Activated B cell treated with CpG ODN at 0.5 μM for 24 hours (primary cell): ENCODE measurements around the gene CAMTA1. TPM values are rescaled to one million over a fixed set of nuclear protein-coding genes. Genes with fewer than 3 reads are reported as not detected.

Source experiments
- ATAC-seq: fragments of 200-7000 bp; cut with Tn5 transposase; one replicate; pipeline ENCODE4 v1.10.0; 2021; ENCODE audit warnings: low read depth, mild to moderate bottlenecking, moderate library complexity
- CTCF ChIA-PET: fragments of 350-600 bp; sonication (Branson Sonifier 250); formaldehyde crosslinking; loops from one replicate; lab custom pipeline; 2021; ENCODE audit warnings: antibody characterized with exemption; lab: Charles Lee
- POLR2A ChIA-PET: fragments of 350-600 bp; sonication (Branson Sonifier 250); formaldehyde crosslinking; loops from one replicate; lab custom pipeline; 2021; ENCODE audit warnings: antibody characterized with exemption; lab: Charles Lee
- DNase-seq: peaks from one replicate; pipeline ENCODE4 v3.0.0; 2022
- H3K27ac Mint-ChIP-seq: one replicate; pipeline ENCODE4 v1.8.0; 2020; ENCODE audit warnings: mixed read lengths
- H3K27me3 Mint-ChIP-seq: one replicate; pipeline ENCODE4 v1.8.0; 2021; ENCODE audit warnings: mixed read lengths
- H3K36me3 Mint-ChIP-seq: one replicate; pipeline ENCODE4 v1.8.0; 2021; ENCODE audit warnings: low read depth, mixed read lengths
- H3K4me1 Mint-ChIP-seq: one replicate; pipeline ENCODE4 v1.8.0; 2021; ENCODE audit warnings: mixed read lengths
- H3K4me3 Mint-ChIP-seq: one replicate; pipeline ENCODE4 v1.8.0; 2020; ENCODE audit warnings: mild to moderate bottlenecking, mixed read lengths
- H3K9me3 Mint-ChIP-seq: one replicate; pipeline ENCODE4 v1.8.0; 2020; ENCODE audit warnings: mixed read lengths
- CTCF ChIP-seq: fragments of 200-600 bp; IDR thresholded peaks from one replicate; pipeline ENCODE4 v1.8.0; 2022; ENCODE audit warnings: antibody characterized with exemption, mild to moderate bottlenecking
- intact Hi-C: fragments of 100-400 bp; cut with micrococcal nuclease; formaldehyde crosslinking; loops from one replicate; pipeline ENCODE4 v1.15.1; 2024
- total RNA-seq: library from RNA; stranded (reverse); gene quantifications from 2 replicates; pipeline ENCODE4 v1.2.3, GENCODE V29; 2022

The CAMTA1 gene
- total RNA-seq, 1 donor from 2014 or later = 49.8 TPM

- Mint-ChIP-seq H3K27ac (no peak overlapping the region), H3K36me3 (no peaks in the 10 kb centered on the region), H3K4me1 (peaks cover 7% of the 10 kb centered on the region), H3K27me3 (no peaks in the 10 kb centered on the region), H3K9me3 (no peaks in the 10 kb centered on the region), H3K4me3 (no peak overlapping the region)
- TF ChIP-seq CTCF = no peak
- intact Hi-C loops = no loop called here
- ATAC-seq = no peak
- ChIA-PET POLR2A (no interaction called here), CTCF (interaction anchor here (1.2 kb wide), 1 partner anchor 24 kb away, joined by 3 read pairs; no protein-coding TSS in a partner anchor)
- DNase-seq = no peak
Observed at GRCh38 chr1:7727809-7728471, 942.7 kb downstream of the CAMTA1 start.

- H3K36me3 Mint-ChIP-seq = peaks cover 7% of the 10 kb centered on the region
- H3K27ac Mint-ChIP-seq = no peak overlapping the region
- intact Hi-C loops = no loop called here
- H3K4me1 Mint-ChIP-seq = peaks cover 7% of the 10 kb centered on the region
- no peak for TF ChIP-seq CTCF
- POLR2A ChIA-PET = no interaction called here
- ATAC-seq = no peak
- no peak overlapping the region for H3K4me3 Mint-ChIP-seq
- no peak for DNase-seq
- H3K9me3 Mint-ChIP-seq = no peaks in the 10 kb centered on the region
- CTCF ChIA-PET = no interaction called here
- H3K27me3 Mint-ChIP-seq = no peaks in the 10 kb centered on the region
Observed at GRCh38 chr1:7729761-7730160, 944.5 kb downstream of the CAMTA1 start.

GRCh38 chr1:7732331-7732730, 947.1 kb downstream of the CAMTA1 start:
- H3K9me3 Mint-ChIP-seq = no peaks in the 10 kb centered on the region
- DNase-seq (no peak), ATAC-seq (no peak)
- peaks cover 20% of the 10 kb centered on the region for H3K36me3 Mint-ChIP-seq
- intact Hi-C loops = no loop called here
- no peak overlapping the region for H3K27ac Mint-ChIP-seq
- no peak overlapping the region for H3K4me3 Mint-ChIP-seq
- no peak for TF ChIP-seq CTCF
- H3K27me3 Mint-ChIP-seq = no peaks in the 10 kb centered on the region
- ChIA-PET CTCF (no interaction called here), POLR2A (no interaction called here)
- H3K4me1 Mint-ChIP-seq = no peaks in the 10 kb centered on the region

- H3K27ac Mint-ChIP-seq = no peak overlapping the region
- ChIA-PET POLR2A (no interaction called here), CTCF (no interaction called here)
- H3K36me3 Mint-ChIP-seq = peaks cover 29% of the 10 kb centered on the region
- intact Hi-C loops = no loop called here
- H3K4me1 Mint-ChIP-seq = no peaks in the 10 kb centered on the region
- DNase-seq (no peak), ATAC-seq (no peak)
- no peaks in the 10 kb centered on the region for H3K9me3 Mint-ChIP-seq
- no peaks in the 10 kb centered on the region for H3K27me3 Mint-ChIP-seq
- no peak for TF ChIP-seq CTCF
- H3K4me3 Mint-ChIP-seq = no peak overlapping the region
Observed at GRCh38 chr1:7733276-7733675, 948.0 kb downstream of the CAMTA1 start.

GRCh38 chr1:7738044-7738443, 952.8 kb downstream of the CAMTA1 start:
- no peak overlapping the region for H3K4me3 Mint-ChIP-seq
- CTCF ChIA-PET = no interaction called here
- H3K4me1 Mint-ChIP-seq = peaks cover 4% of the 10 kb centered on the region
- POLR2A ChIA-PET = no interaction called here
- no peak overlapping the region for H3K27ac Mint-ChIP-seq
- peaks cover 3% of the 10 kb centered on the region for H3K9me3 Mint-ChIP-seq
- no peaks in the 10 kb centered on the region for H3K27me3 Mint-ChIP-seq
- intact Hi-C loops = no loop called here
- DNase-seq (no peak), ATAC-seq (no peak)
- peaks cover 42% of the 10 kb centered on the region for H3K36me3 Mint-ChIP-seq
- no peak for TF ChIP-seq CTCF
